IMR-90 (cell line): ENCODE results near the gene SLC27A4. TPM values are rescaled to one million over a fixed set of nuclear protein-coding genes. Genes with fewer than 3 reads are reported as not detected.

Source experiments
- ATAC-seq: fragments of 200-7000 bp; cut with Tn5 transposase; 2 replicates; pipeline ENCODE4 v1.9.1; 2020; ENCODE audit warnings: low read depth, mild to moderate bottlenecking, moderate library complexity
- BruUV-seq: library from RNA; stranded (reverse); fragments of 400-500 nt; replicated peaks from 2 replicates; lab custom pipeline; 2021; lab: Mats Ljungman, UMichigan
- CTCF ChIA-PET: fragments of 300-600 bp; formaldehyde crosslinking; extraction: SDS; loops from one replicate; lab custom pipeline; 2021; ENCODE audit warnings: antibody characterized with exemption; lab: Yijun Ruan, JAX
- POLR2A ChIA-PET: fragments of 300-600 bp; sonication (Branson Sonifier 250); formaldehyde crosslinking; loops from one replicate; lab custom pipeline; 2022; ENCODE audit warnings: antibody characterized with exemption; ENCODE audit not compliant: unreplicated experiment; lab: Charles Lee
- DNase-seq: peaks from one replicate; pipeline ENCODE4 v3.0.0; 2013
- H2AFZ ChIP-seq: replicated peaks from 2 replicates; pipeline ENCODE3; 2013; ENCODE audit warnings: low read length, mild to moderate bottlenecking; ENCODE audit not compliant: poor library complexity
- H2AK5ac ChIP-seq: 2 replicates; pipeline ENCODE4 v1.6.1; 2013; ENCODE audit warnings: low read depth, low read length, inconsistent platforms
- H2AK9ac ChIP-seq: replicated peaks from 2 replicates; pipeline ENCODE3; 2013; ENCODE audit warnings: mild to moderate bottlenecking, low read depth, low read length, moderate library complexity; ENCODE audit not compliant: poor library complexity
- H2BK120ac ChIP-seq: 2 replicates; pipeline ENCODE4 v1.6.1; 2013; ENCODE audit warnings: low read depth, low read length, inconsistent platforms
- H2BK15ac ChIP-seq: 3 replicates; pipeline ENCODE4 v1.6.1; 2013; ENCODE audit warnings: low read depth, low read length, inconsistent platforms
- H2BK20ac ChIP-seq: 2 replicates; pipeline ENCODE4 v1.6.1; 2013; ENCODE audit warnings: low read depth, mild to moderate bottlenecking, inconsistent platforms, low read length, moderate library complexity
- H2BK5ac ChIP-seq: 2 replicates; pipeline ENCODE4 v1.6.1; 2013; ENCODE audit warnings: mild to moderate bottlenecking, low read depth, low read length, inconsistent platforms; ENCODE audit not compliant: poor library complexity, severe bottlenecking
- H3K14ac ChIP-seq: replicated peaks from 2 replicates; pipeline ENCODE4 v1.6.1; 2013; ENCODE audit warnings: low read depth, low read length, inconsistent platforms
- H3K18ac ChIP-seq: 2 replicates; pipeline ENCODE4 v1.6.1; 2013; ENCODE audit warnings: low read depth, low read length, control low read depth
- H3K23ac ChIP-seq: 2 replicates; pipeline ENCODE4 v1.6.1; 2013; ENCODE audit warnings: low read depth, low read length, inconsistent platforms
- H3K27ac ChIP-seq: 2 replicates; pipeline ENCODE4 v1.5.1; 2013; ENCODE audit warnings: mild to moderate bottlenecking, control low read depth, low read length; ENCODE audit not compliant: insufficient read depth
- H3K27me3 ChIP-seq: 2 replicates; pipeline ENCODE4 v1.6.1; 2013; ENCODE audit warnings: low read length; ENCODE audit not compliant: control insufficient read depth, insufficient read depth
- H3K36me3 ChIP-seq: 2 replicates; pipeline ENCODE4 v1.6.1; 2013; ENCODE audit warnings: low read length, mixed read lengths; ENCODE audit not compliant: control insufficient read depth, insufficient read depth
- H3K4ac ChIP-seq: 2 replicates; pipeline ENCODE4 v1.6.1; 2013; ENCODE audit warnings: low read depth, low read length, inconsistent platforms
- H3K4me1 ChIP-seq: 2 replicates; pipeline ENCODE4 v1.6.1; 2013; ENCODE audit warnings: low read length, mixed read lengths; ENCODE audit not compliant: control insufficient read depth, insufficient read depth
- H3K4me2 ChIP-seq: 2 replicates; pipeline ENCODE4 v1.6.1; 2013; ENCODE audit warnings: low read depth, mild to moderate bottlenecking, control low read depth, low read length, moderate library complexity
- H3K4me3 ChIP-seq: 2 replicates; pipeline ENCODE4 v1.5.1; 2013; ENCODE audit warnings: low read depth, mild to moderate bottlenecking, control low read depth, low read length, moderate library complexity; ENCODE audit not compliant: insufficient read depth
- H3K56ac ChIP-seq: 2 replicates; pipeline ENCODE4 v1.6.1; 2013; ENCODE audit warnings: low read length, inconsistent platforms; ENCODE audit not compliant: insufficient read depth; ENCODE audit errors: extremely low read depth
- H3K79me1 ChIP-seq, 2 experiments: 2 replicates each; pipeline ENCODE4 v1.6.1; 2013; ENCODE audit warnings: low read length in 2 of 2, inconsistent platforms in 1 of 2, low read depth in 1 of 2
- H3K9ac ChIP-seq: 2 replicates; pipeline ENCODE4 v1.6.1; 2013; ENCODE audit warnings: low read depth, low read length, control low read depth
- H3K9me1 ChIP-seq: 2 replicates; pipeline ENCODE4 v1.6.1; 2013; ENCODE audit warnings: low read length, inconsistent platforms; ENCODE audit not compliant: insufficient read depth
- H3K9me3 ChIP-seq: 2 replicates; pipeline ENCODE4 v1.6.1; 2013; ENCODE audit warnings: low read length; ENCODE audit not compliant: control insufficient read depth, insufficient read depth
- H4K20me1 ChIP-seq: 2 replicates; pipeline ENCODE4 v1.6.1; 2013; ENCODE audit warnings: low read length, inconsistent platforms; ENCODE audit not compliant: insufficient read depth
- H4K5ac ChIP-seq: 2 replicates; pipeline ENCODE4 v1.6.1; 2013; ENCODE audit warnings: mild to moderate bottlenecking, low read depth, low read length, control low read depth
- H4K8ac ChIP-seq, 2 experiments: 2 replicates each; pipeline ENCODE4 v1.6.1; 2013; ENCODE audit warnings: low read depth in 2 of 2, low read length in 2 of 2, control low read depth in 1 of 2, inconsistent platforms in 1 of 2
- H4K91ac ChIP-seq: 2 replicates; pipeline ENCODE4 v1.6.1; 2013; ENCODE audit warnings: low read depth, low read length, inconsistent platforms; ENCODE audit not compliant: insufficient read depth
- BHLHE40 ChIP-seq: fragments of 150-350 bp; IDR thresholded peaks from 2 replicates; pipeline ENCODE4 v1.6.1; 2016; ENCODE audit warnings: mild to moderate bottlenecking, low read depth, low read length
- CEBPB ChIP-seq: IDR thresholded peaks from 2 replicates; pipeline ENCODE4 v1.6.1; 2012; ENCODE audit warnings: low read depth, low read length, improper control_type of control experiment
- CHD1 ChIP-seq: IDR thresholded peaks from 2 replicates; pipeline ENCODE4 v1.6.1; 2012; ENCODE audit warnings: low read depth, low read length, improper control_type of control experiment
- FOS ChIP-seq: fragments of 150-350 bp; IDR thresholded peaks from 2 replicates; pipeline ENCODE4 v1.6.1; 2016; ENCODE audit warnings: low read depth, low read length
- MAFK ChIP-seq: IDR thresholded peaks from 2 replicates; pipeline ENCODE4 v1.6.1; 2012; ENCODE audit warnings: low read depth, low read length, improper control_type of control experiment
- MAZ ChIP-seq: IDR thresholded peaks from 2 replicates; pipeline ENCODE4 v1.6.1; 2012; ENCODE audit warnings: low read depth, mild to moderate bottlenecking, low read length, improper control_type of control experiment, moderate library complexity, borderline replicate concordance
- MXI1 ChIP-seq: IDR thresholded peaks from 2 replicates; pipeline ENCODE4 v1.6.1; 2012; ENCODE audit warnings: low read depth, mild to moderate bottlenecking, low read length, moderate library complexity, borderline replicate concordance
- NFE2L2 ChIP-seq: fragments of 150-350 bp; IDR thresholded peaks from 2 replicates; pipeline ENCODE4 v1.6.1; 2016; ENCODE audit warnings: low read depth, mild to moderate bottlenecking, low read length
- POLR2A ChIP-seq: IDR thresholded peaks from 2 replicates; pipeline ENCODE4 v1.6.1; 2012; ENCODE audit warnings: mild to moderate bottlenecking, low read depth, low read length
- RAD21 ChIP-seq: IDR thresholded peaks from 2 replicates; pipeline ENCODE4 v1.6.1; 2012; ENCODE audit warnings: low read length, improper control_type of control experiment
- RCOR1 ChIP-seq: IDR thresholded peaks from 2 replicates; pipeline ENCODE4 v1.6.1; 2012; ENCODE audit warnings: mild to moderate bottlenecking, low read length, improper control_type of control experiment; ENCODE audit not compliant: insufficient replicate concordance
- RFX5 ChIP-seq: IDR thresholded peaks from 2 replicates; pipeline ENCODE4 v1.8.0; 2012; ENCODE audit warnings: low read depth, mild to moderate bottlenecking, low read length, moderate library complexity
- SMC3 ChIP-seq: fragments of 150-350 bp; IDR thresholded peaks from 2 replicates; pipeline ENCODE4 v1.6.1; 2016; ENCODE audit warnings: low read depth, mild to moderate bottlenecking, antibody characterized with exemption, low read length, moderate library complexity
- WGBS, 2 experiments: methylation state at CpG; one replicate each; pipeline versions ENCODE4 v1.1.5 to v1.1.7; 2013; ENCODE audit warnings: missing lambda C conversion rate in 2 of 2; ENCODE audit not compliant: insufficient read length in 1 of 2; ENCODE audit errors: extremely low coverage in 2 of 2; 5-methylcytosine and 5-hydroxymethylcytosine counted together
- dilution Hi-C: fragments of 300-500 bp; cut with HindIII; formaldehyde crosslinking; loops from one replicate; pipeline ENCODE4 v1.14.3; 2018; ENCODE audit warnings: low sequenced_read_pairs; ENCODE audit not compliant: unreplicated experiment
- in situ Hi-C: fragments of 300-500 bp; cut with MboI; formaldehyde crosslinking; loops from 3 replicates; pipeline ENCODE4 v1.14.3; 2019; ENCODE audit warnings: low sequenced_read_pairs, inconsistent platforms, mixed read lengths
- intact Hi-C: fragments of 100-400 bp; cut with micrococcal nuclease; formaldehyde crosslinking; loops from 2 replicates; pipeline ENCODE4 v1.10.0; 2022
- polyA plus RNA-seq, 3 experiments: library from polyadenylated mRNA; depleted of rRNA; stranded (reverse); fragments of >200 nt; gene quantifications; 2 replicates each; pipeline ENCODE4 v1.2.3, GENCODE V29; 2012; ENCODE audit warnings: low replicate concordance in 1 of 3
- total RNA-seq: library from RNA; depleted of rRNA; stranded (reverse); fragments of >200 nt; gene quantifications from 2 replicates; pipeline ENCODE4 v1.2.3, GENCODE V29; 2012
- TF ChIP-seq, protein P1 (sequence below): conservative IDR thresholded peaks from 2 replicates; pipeline ENCODE4 v1.5.1; 2012; ENCODE audit warnings: mild to moderate bottlenecking, low read depth, low read length, improper control_type of control experiment
- TF ChIP-seq, protein P2 (sequence below): fragments of 150-350 bp; IDR thresholded peaks from 2 replicates; pipeline ENCODE4 v1.6.1; 2017; ENCODE audit warnings: mild to moderate bottlenecking, antibody characterized with exemption, low read length, low read depth
- TF ChIP-seq, protein P3 (sequence below): fragments of 150-350 bp; IDR thresholded peaks from 2 replicates; pipeline ENCODE4 v1.6.1; 2016; ENCODE audit warnings: low read depth, mild to moderate bottlenecking, low read length, moderate library complexity, borderline replicate concordance

SLC27A4 gene
- total and polyA plus RNA-seq, 2 of the 4 experiments (the other 2 are of a cell fraction), result 9.7 to 13.7 TPM

DNA sequence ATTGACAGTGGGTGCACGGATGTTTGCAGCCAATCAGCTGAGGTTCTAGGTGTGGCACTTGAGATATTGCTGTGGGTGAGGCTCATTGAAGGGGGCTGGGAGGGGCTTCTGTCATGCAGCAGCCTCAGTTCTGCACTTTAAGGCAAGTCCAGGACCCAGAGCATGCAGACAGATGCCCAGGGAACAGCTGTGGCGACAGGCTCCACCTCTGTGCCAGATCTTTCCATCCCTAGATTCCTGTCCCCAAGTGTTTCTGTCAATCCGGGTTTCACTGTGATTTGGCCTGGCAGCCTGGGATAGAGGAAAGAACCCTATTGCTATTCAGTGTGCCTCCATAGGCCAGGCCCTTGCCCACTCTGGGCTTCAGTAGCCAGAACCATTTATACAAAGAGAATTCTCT, 59.5 kb downstream of the SLC27A4 start:
- H2BK120ac ChIP-seq, result no peak overlapping the region
- no peak overlapping the region for H2AK9ac ChIP-seq
- no peak for ATAC-seq
- H3K4me2 ChIP-seq, result no peak overlapping the region
- CTCF ChIA-PET, result interaction anchor here (1.5 kb wide), 1 partner anchor 20 kb away, joined by 7 read pairs; no protein-coding TSS in a partner anchor
- in situ Hi-C loops (no loop called here), dilution Hi-C loops (no loop called here), intact Hi-C loops (no loop called here)
- no peaks in the 10 kb centered on the region for H4K20me1 ChIP-seq
- H4K5ac ChIP-seq, result no peak overlapping the region
- H3K18ac ChIP-seq, result no peak overlapping the region
- H2AK5ac ChIP-seq, result no peak overlapping the region
- H3K79me1 ChIP-seq, result no peaks in the 10 kb centered on the region
- no peak overlapping the region for H3K23ac ChIP-seq
- no peaks in the 10 kb centered on the region for H3K9me3 ChIP-seq
- H4K8ac ChIP-seq, result no peak overlapping the region
- H3K27me3 ChIP-seq, result peaks cover 16% of the 10 kb centered on the region
- no peaks in the 10 kb centered on the region for H3K9me1 ChIP-seq
- H2BK5ac ChIP-seq, result no peak overlapping the region
- no peak overlapping the region for H2BK15ac ChIP-seq
- no peak overlapping the region for H4K91ac ChIP-seq
- no peak overlapping the region for H3K9ac ChIP-seq
- H3K27ac ChIP-seq, result no peak overlapping the region
- H2AFZ ChIP-seq, result no peak overlapping the region
- H3K14ac ChIP-seq, result no peak overlapping the region
- H3K4ac ChIP-seq, result no peak overlapping the region
- no peak overlapping the region for H2BK20ac ChIP-seq
- BruUV-seq, result no TSS peak
- 68% methylated on average over 2 of the region's 3 CpGs; no CpG with 5 or more reads in 1 of the 2 experiments for WGBS, 2 experiments
- DNase-seq, result no peak
- no peak overlapping the region for H3K56ac ChIP-seq
- H3K4me3 ChIP-seq, result no peak overlapping the region
- H3K36me3 ChIP-seq, result no peaks in the 10 kb centered on the region
- POLR2A ChIA-PET, result no interaction called here
- TF ChIP-seq CEBPB, result no peak
- no peak for TF ChIP-seq RFX5
- TF ChIP-seq, protein P1, sequence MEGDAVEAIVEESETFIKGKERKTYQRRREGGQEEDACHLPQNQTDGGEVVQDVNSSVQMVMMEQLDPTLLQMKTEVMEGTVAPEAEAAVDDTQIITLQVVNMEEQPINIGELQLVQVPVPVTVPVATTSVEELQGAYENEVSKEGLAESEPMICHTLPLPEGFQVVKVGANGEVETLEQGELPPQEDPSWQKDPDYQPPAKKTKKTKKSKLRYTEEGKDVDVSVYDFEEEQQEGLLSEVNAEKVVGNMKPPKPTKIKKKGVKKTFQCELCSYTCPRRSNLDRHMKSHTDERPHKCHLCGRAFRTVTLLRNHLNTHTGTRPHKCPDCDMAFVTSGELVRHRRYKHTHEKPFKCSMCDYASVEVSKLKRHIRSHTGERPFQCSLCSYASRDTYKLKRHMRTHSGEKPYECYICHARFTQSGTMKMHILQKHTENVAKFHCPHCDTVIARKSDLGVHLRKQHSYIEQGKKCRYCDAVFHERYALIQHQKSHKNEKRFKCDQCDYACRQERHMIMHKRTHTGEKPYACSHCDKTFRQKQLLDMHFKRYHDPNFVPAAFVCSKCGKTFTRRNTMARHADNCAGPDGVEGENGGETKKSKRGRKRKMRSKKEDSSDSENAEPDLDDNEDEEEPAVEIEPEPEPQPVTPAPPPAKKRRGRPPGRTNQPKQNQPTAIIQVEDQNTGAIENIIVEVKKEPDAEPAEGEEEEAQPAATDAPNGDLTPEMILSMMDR, result no peak
- no peak for TF ChIP-seq NFE2L2
- TF ChIP-seq MAFK, result no peak
- no peak for TF ChIP-seq MAZ
- no peak for TF ChIP-seq BHLHE40
- TF ChIP-seq POLR2A, result no peak
- no peak for TF ChIP-seq SMC3
- TF ChIP-seq, protein P2, sequence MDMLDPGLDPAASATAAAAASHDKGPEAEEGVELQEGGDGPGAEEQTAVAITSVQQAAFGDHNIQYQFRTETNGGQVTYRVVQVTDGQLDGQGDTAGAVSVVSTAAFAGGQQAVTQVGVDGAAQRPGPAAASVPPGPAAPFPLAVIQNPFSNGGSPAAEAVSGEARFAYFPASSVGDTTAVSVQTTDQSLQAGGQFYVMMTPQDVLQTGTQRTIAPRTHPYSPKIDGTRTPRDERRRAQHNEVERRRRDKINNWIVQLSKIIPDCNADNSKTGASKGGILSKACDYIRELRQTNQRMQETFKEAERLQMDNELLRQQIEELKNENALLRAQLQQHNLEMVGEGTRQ, result no peak
- TF ChIP-seq, protein P3, sequence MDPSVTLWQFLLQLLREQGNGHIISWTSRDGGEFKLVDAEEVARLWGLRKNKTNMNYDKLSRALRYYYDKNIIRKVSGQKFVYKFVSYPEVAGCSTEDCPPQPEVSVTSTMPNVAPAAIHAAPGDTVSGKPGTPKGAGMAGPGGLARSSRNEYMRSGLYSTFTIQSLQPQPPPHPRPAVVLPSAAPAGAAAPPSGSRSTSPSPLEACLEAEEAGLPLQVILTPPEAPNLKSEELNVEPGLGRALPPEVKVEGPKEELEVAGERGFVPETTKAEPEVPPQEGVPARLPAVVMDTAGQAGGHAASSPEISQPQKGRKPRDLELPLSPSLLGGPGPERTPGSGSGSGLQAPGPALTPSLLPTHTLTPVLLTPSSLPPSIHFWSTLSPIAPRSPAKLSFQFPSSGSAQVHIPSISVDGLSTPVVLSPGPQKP, result no peak
- no peak for TF ChIP-seq FOS
- no peak for TF ChIP-seq RCOR1
- no peak for TF ChIP-seq MXI1
- no peak for TF ChIP-seq RAD21
- TF ChIP-seq CHD1, result no peak
- no peaks in the 10 kb centered on the region for H3K4me1 ChIP-seq
